MCF 10A (cell line): ENCODE measurements around the gene RAD51B. TPM values are rescaled to one million over a fixed set of nuclear protein-coding genes. Genes with fewer than 3 reads are reported as not detected.
A peak's percentile ranks its signal among the peaks of the same experiment; 100 is the strongest.

Source experiments
- BruUV-seq: library from RNA; stranded (reverse); fragments of 400-500 nt; replicated peaks from 2 replicates; lab custom pipeline; 2021; lab: Mats Ljungman, UMichigan
- CTCF ChIA-PET: fragments of 300-600 bp; sonication (Branson Sonifier 250); formaldehyde crosslinking; extraction: SDS; loops from one replicate; lab custom pipeline; 2021; ENCODE audit warnings: antibody characterized with exemption, inconsistent platforms; lab: Yijun Ruan, JAX
- POLR2A ChIA-PET: fragments of 300-600, 350-650 bp; sonication (Branson Sonifier 250); formaldehyde crosslinking; extraction: SDS; loops from one replicate; lab custom pipeline; 2020; ENCODE audit warnings: antibody characterized with exemption, inconsistent platforms; lab: Yijun Ruan, JAX
- DNase-seq: peaks from one replicate; pipeline ENCODE4 v3.0.0-alpha.2; 2018; ENCODE audit not compliant: unreplicated experiment
- H3K27ac Mint-ChIP-seq: one replicate; pipeline ENCODE4 v1.8.0; 2022; ENCODE audit warnings: mild to moderate bottlenecking, low read depth, mixed read lengths; ENCODE audit not compliant: unreplicated experiment
- H3K27me3 Mint-ChIP-seq: one replicate; pipeline ENCODE4 v1.8.0; 2022; ENCODE audit warnings: mixed read lengths; ENCODE audit not compliant: insufficient read depth, unreplicated experiment
- H3K36me3 Mint-ChIP-seq: one replicate; pipeline ENCODE4 v1.8.0; 2022; ENCODE audit warnings: mild to moderate bottlenecking, moderate library complexity, mixed read lengths; ENCODE audit not compliant: insufficient read depth, unreplicated experiment
- H3K4me1 Mint-ChIP-seq: one replicate; pipeline ENCODE4 v1.8.0; 2022; ENCODE audit warnings: mixed read lengths; ENCODE audit not compliant: insufficient read depth, unreplicated experiment
- H3K4me3 Mint-ChIP-seq: one replicate; pipeline ENCODE4 v1.8.0; 2022; ENCODE audit warnings: mild to moderate bottlenecking, moderate library complexity, mixed read lengths; ENCODE audit not compliant: unreplicated experiment
- H3K9me3 Mint-ChIP-seq: one replicate; pipeline ENCODE4 v1.8.0; 2022; ENCODE audit warnings: mixed read lengths; ENCODE audit not compliant: unreplicated experiment
- intact Hi-C: fragments of 100-400 bp; cut with micrococcal nuclease; formaldehyde crosslinking; loops from 2 replicates; pipeline ENCODE4 v1.14.1; 2022
- total RNA-seq: library from RNA; stranded (reverse); gene quantifications from 2 replicates; pipeline ENCODE4 v1.2.3, GENCODE V29; 2022
- TF ChIP-seq, protein P1 (sequence below): fragments of 200-600 bp; IDR thresholded peaks from one replicate; pipeline ENCODE4 v1.8.0; 2022; ENCODE audit warnings: antibody characterized with exemption, mild to moderate bottlenecking; ENCODE audit not compliant: unreplicated experiment

Gene RAD51B
- total RNA-seq, 1 experiment from 2014 or later = 14.6 TPM

GRCh38 chr14:68243450-68244010 lies 424.0 kb downstream of the RAD51B start:
- ChIA-PET CTCF (interaction anchor here (0.6 to 1.9 kb wide), 5 partner anchors 10 to 309 kb away, joined by 3 to 14 read pairs (median 4); no protein-coding TSS in a partner anchor), POLR2A (interaction anchor here (1.1 to 1.4 kb wide), 3 partner anchors 13 to 552 kb away, joined by 3 to 4 read pairs (median 3); no protein-coding TSS in a partner anchor)
- Mint-ChIP-seq H3K9me3 (no peaks in the 10 kb centered on the region), H3K36me3 (no peaks in the 10 kb centered on the region), H3K4me3 (no peak overlapping the region), H3K4me1 (peaks cover 24% of the 10 kb centered on the region), H3K27ac (no peak overlapping the region), H3K27me3 (no peaks in the 10 kb centered on the region)
- no TSS peak for BruUV-seq
- intact Hi-C loops = no loop called here
- TF ChIP-seq, protein P1, sequence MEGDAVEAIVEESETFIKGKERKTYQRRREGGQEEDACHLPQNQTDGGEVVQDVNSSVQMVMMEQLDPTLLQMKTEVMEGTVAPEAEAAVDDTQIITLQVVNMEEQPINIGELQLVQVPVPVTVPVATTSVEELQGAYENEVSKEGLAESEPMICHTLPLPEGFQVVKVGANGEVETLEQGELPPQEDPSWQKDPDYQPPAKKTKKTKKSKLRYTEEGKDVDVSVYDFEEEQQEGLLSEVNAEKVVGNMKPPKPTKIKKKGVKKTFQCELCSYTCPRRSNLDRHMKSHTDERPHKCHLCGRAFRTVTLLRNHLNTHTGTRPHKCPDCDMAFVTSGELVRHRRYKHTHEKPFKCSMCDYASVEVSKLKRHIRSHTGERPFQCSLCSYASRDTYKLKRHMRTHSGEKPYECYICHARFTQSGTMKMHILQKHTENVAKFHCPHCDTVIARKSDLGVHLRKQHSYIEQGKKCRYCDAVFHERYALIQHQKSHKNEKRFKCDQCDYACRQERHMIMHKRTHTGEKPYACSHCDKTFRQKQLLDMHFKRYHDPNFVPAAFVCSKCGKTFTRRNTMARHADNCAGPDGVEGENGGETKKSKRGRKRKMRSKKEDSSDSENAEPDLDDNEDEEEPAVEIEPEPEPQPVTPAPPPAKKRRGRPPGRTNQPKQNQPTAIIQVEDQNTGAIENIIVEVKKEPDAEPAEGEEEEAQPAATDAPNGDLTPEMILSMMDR = no peak
- DNase-seq = no peak

DNA sequence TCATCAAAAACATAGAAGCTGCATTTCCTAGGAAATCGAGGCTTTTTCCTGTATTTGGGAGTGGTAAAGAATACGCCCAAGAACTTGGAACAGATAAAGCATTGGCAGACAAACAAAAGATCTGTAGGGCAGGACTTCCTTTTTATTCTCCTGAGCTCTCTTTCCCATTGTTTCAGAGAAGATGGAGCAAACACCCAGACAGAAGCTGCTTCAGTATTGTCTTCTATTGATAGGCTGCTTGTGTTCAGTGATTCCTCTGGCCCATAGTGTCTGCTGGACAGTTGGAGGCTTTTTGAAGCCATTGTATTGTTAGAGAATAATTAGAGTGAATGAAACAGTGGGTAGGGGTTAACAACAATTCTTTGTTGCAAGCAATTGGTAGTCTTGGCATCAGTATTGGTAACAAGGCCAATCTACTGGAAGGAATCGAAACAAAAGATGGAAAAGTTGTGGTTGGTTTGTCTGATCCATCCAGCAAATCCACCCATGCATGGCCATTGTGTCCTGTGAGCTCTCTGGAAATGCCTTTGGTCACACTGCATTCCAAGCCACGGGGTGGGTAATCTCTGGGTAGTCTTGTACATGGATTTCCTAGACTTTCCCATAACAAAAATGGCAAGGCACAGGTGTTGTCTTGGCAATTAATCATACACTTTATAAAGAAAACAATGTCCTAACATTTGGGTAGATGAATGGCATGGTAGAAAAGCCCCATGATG lies 424.8 kb downstream of the RAD51B start:
- intact Hi-C loops = no loop called here

GRCh38 chr14:68245146-68246073 lies 425.8 kb downstream of the RAD51B start:
- Mint-ChIP-seq H3K36me3 (no peaks in the 10 kb centered on the region), H3K4me1 (peaks cover 36% of the 10 kb centered on the region), H3K9me3 (no peaks in the 10 kb centered on the region), H3K4me3 (no peak overlapping the region), H3K27ac (peak overlapping the region; percentile 43), H3K27me3 (no peaks in the 10 kb centered on the region)
- POLR2A ChIA-PET = interaction anchor here (0.6 to 13.7 kb wide), 10 partner anchors 12 to 571 kb away, joined by 3 to 267 read pairs (median 6); partner anchors contain the start of gene ZFP36L1
- no peak for DNase-seq
- TF ChIP-seq, protein P1 = no peak
- intact Hi-C loops = loop anchor here (5.0 kb wide), 3 partner anchors 108 to 452 kb away; no protein-coding TSS in a partner anchor
- no TSS peak for BruUV-seq
- CTCF ChIA-PET = interaction anchor here (0.5 to 9.5 kb wide), 10 partner anchors 206 to 571 kb away, joined by 3 to 128 read pairs (median 5); no protein-coding TSS in a partner anchor

More for the DNA sequence above, 424.8 kb downstream of the RAD51B start:
- peaks cover 26% of the 10 kb centered on the region for H3K4me1 Mint-ChIP-seq
- no TSS peak for BruUV-seq
- TF ChIP-seq, protein P1 = no peak
- CTCF ChIA-PET = interaction anchor here (0.6 to 9.5 kb wide), 5 partner anchors 303 to 572 kb away, joined by 3 to 128 read pairs (median 3); no protein-coding TSS in a partner anchor
- H3K27ac Mint-ChIP-seq = no peak overlapping the region
- no peaks in the 10 kb centered on the region for H3K27me3 Mint-ChIP-seq
- no peak overlapping the region for H3K4me3 Mint-ChIP-seq
- POLR2A ChIA-PET = interaction anchor here (0.6 to 13.7 kb wide), 7 partner anchors 11 to 544 kb away, joined by 3 to 267 read pairs (median 4); partner anchors contain the start of gene ZFP36L1
- DNase-seq = no peak
- no peaks in the 10 kb centered on the region for H3K36me3 Mint-ChIP-seq
- H3K9me3 Mint-ChIP-seq = no peaks in the 10 kb centered on the region
